Fibroblast of the aortic adventitia (primary cell): ENCODE data around the gene S100A10. TPM values are rescaled to one million over a fixed set of nuclear protein-coding genes. Genes with fewer than 3 reads are reported as not detected.

ENCODE experiments used
- DNase-seq: peaks from one replicate; pipeline ENCODE4 v3.0.0-alpha.2; 2010; ENCODE audit warnings: low read depth
- H3K4me3 ChIP-seq: 2 replicates; pipeline ENCODE4 v1.5.1; 2011; ENCODE audit warnings: low read depth, mild to moderate bottlenecking, control low read depth, low read length, moderate library complexity
- CTCF ChIP-seq: IDR thresholded peaks from 2 replicates; pipeline ENCODE4 v1.5.1; 2011; ENCODE audit warnings: mild to moderate bottlenecking, low read length, control low read depth, inconsistent platforms; ENCODE audit not compliant: insufficient read depth
- total RNA-seq: library from RNA; depleted of rRNA; stranded (reverse); fragments of >200 nt; gene quantifications from 2 replicates; pipeline ENCODE4 v1.2.3, GENCODE V29; 2012; ENCODE audit warnings: low replicate concordance

S100A10 gene
- total RNA-seq, 1 donor: 340 TPM

GRCh38 chr1:151947140-151947539 lies 46.5 kb downstream of the S100A10 start:
- no peak for DNase-seq
- no peak for TF ChIP-seq CTCF
- H3K4me3 ChIP-seq: no peak overlapping the region

- TF ChIP-seq CTCF: no peak
- DNase-seq: peak; percentile 98
- no peak overlapping the region for H3K4me3 ChIP-seq
Measured at GRCh38 chr1:151945725-151946722, 47.6 kb downstream of the S100A10 start.

- TF ChIP-seq CTCF: peak; percentile 16
- H3K4me3 ChIP-seq: no peak overlapping the region
- peak; percentile 29 for DNase-seq
Measured at GRCh38 chr1:151944857-151945575, 48.6 kb downstream of the S100A10 start.

GRCh38 chr1:151944126-151944856 lies 49.4 kb downstream of the S100A10 start:
- no peak overlapping the region for H3K4me3 ChIP-seq
- peak; percentile 50 for DNase-seq
- TF ChIP-seq CTCF: no peak

GRCh38 chr1:151943591-151943990 lies 50.1 kb downstream of the S100A10 start:
- no peak for DNase-seq
- no peak overlapping the region for H3K4me3 ChIP-seq
- no peak for TF ChIP-seq CTCF

- TF ChIP-seq CTCF: no peak
- no peak overlapping the region for H3K4me3 ChIP-seq
- no peak for DNase-seq
Measured at GRCh38 chr1:151942882-151943281, 50.8 kb downstream of the S100A10 start.
